Hepatocyte (in vitro differentiated cells): ENCODE measurements around the gene DOK6.
"Not testable (repeated sequence)": the region's sequence is repeated elsewhere in the genome, so short reads cannot be mapped to it uniquely, and the experiment has no call there.

ENCODE experiments used
- CTCF ChIP-seq: fragments of 200-600 bp; sonication (generic); IDR thresholded peaks from 2 replicates; pipeline ENCODE4 v1.5.1; 2016; ENCODE audit warnings: antibody characterized with exemption, mild to moderate bottlenecking; ENCODE audit not compliant: poor library complexity
- EZH2 ChIP-seq: fragments of 200-600 bp; sonication (generic); IDR thresholded peaks from 2 replicates; pipeline ENCODE4 v1.6.1; 2016; ENCODE audit warnings: antibody characterized with exemption, mild to moderate bottlenecking, borderline replicate concordance
- EZH2phosphoT487 ChIP-seq: fragments of 200-600 bp; sonication (generic); IDR thresholded peaks from one replicate; pipeline ENCODE4 v1.6.1; 2018; ENCODE audit warnings: antibody characterized with exemption, mild to moderate bottlenecking, low read depth, moderate library complexity; ENCODE audit not compliant: unreplicated experiment, severe bottlenecking

GRCh38 chr18:69834980-69835379 lies 434.3 kb downstream of the DOK6 start:
- TF ChIP-seq CTCF, EZH2, EZH2phosphoT487: not testable (repeated sequence)
